Stimulated activated CD4-positive, alpha-beta T cell treated with anti-CD3 and anti-CD28 coated beads, Interleukin-4, amount 100 ng/mL, for 1 hour (primary cell): Measurements from ENCODE around the gene FA2H.
A peak's percentile ranks its signal among the peaks of the same experiment; 100 is the strongest.
"Not testable (repeated sequence)": the region's sequence is repeated elsewhere in the genome, so short reads cannot be mapped to it uniquely, and the experiment has no call there.

ENCODE experiments used
- DNase-seq: peaks from one replicate; pipeline ENCODE4 v3.0.0-alpha.2; 2020

FA2H gene

GRCh38 chr16:74774223-74775139 lies at the start of gene FA2H:
Gene FA2H (minus strand): TSS chr16:74774820. CDS start chr16:74774755, 65 bp downstream.
- peak; percentile 62 for DNase-seq

GRCh38 chr16:74817851-74818250 lies 43.2 kb upstream of the FA2H start:
- no peak for DNase-seq

GRCh38 chr16:74813109-74813641 lies 38.6 kb upstream of the FA2H start:
- peak; percentile 77 for DNase-seq

- no peak for DNase-seq
These were observed 37.3 kb upstream of the FA2H start for GRCh38 chr16:74811911-74812310.

GRCh38 chr16:74811216-74811615 lies 36.6 kb upstream of the FA2H start:
- DNase-seq: not testable (repeated sequence)

- DNase-seq: no peak
These were observed 32.5 kb upstream of the FA2H start for GRCh38 chr16:74807052-74807646.

GRCh38 chr16:74800216-74800871 lies 25.7 kb upstream of the FA2H start:
- DNase-seq: no peak

GRCh38 chr16:74797414-74797813 lies 22.8 kb upstream of the FA2H start:
- no peak for DNase-seq

- no peak for DNase-seq
These were observed 20.5 kb upstream of the FA2H start for GRCh38 chr16:74795104-74795503.

- DNase-seq: no peak
These were observed 20.0 kb upstream of the FA2H start for GRCh38 chr16:74794668-74795067.

GRCh38 chr16:74793571-74793970 lies 19.0 kb upstream of the FA2H start:
- no peak for DNase-seq

GRCh38 chr16:74792225-74792624 lies 17.6 kb upstream of the FA2H start:
- DNase-seq: no peak

- DNase-seq: not testable (repeated sequence)
These were observed 17.1 kb upstream of the FA2H start for GRCh38 chr16:74791749-74792148.

GRCh38 chr16:74788108-74788507 lies 13.5 kb upstream of the FA2H start:
- DNase-seq: no peak

- DNase-seq: no peak
These were observed 10.4 kb upstream of the FA2H start for GRCh38 chr16:74785031-74785430.

GRCh38 chr16:74778646-74779045 lies 4.0 kb upstream of the FA2H start:
- DNase-seq: no peak

- no peak for DNase-seq
These were observed 2.3 kb upstream of the FA2H start for GRCh38 chr16:74776926-74777325.

GRCh38 chr16:74775255-74775654 lies 635 bp upstream of the FA2H start:
- DNase-seq: no peak

GRCh38 chr16:74773446-74774222 lies 986 bp downstream of the FA2H start:
- no peak for DNase-seq

- DNase-seq: no peak
These were observed 2.8 kb downstream of the FA2H start for GRCh38 chr16:74771656-74772315.

GRCh38 chr16:74770831-74771526 lies 3.6 kb downstream of the FA2H start:
- no peak for DNase-seq
